ENCODE results near the gene UXS1.
"Not testable (repeated sequence)": the region's sequence is repeated elsewhere in the genome, so short reads cannot be mapped to it uniquely, and the experiment has no call there.

Gene UXS1

GRCh38 chr2:106159866-106160785 lies 34.0 kb downstream of the UXS1 start:
- no peak for FAIRE-seq

DNA sequence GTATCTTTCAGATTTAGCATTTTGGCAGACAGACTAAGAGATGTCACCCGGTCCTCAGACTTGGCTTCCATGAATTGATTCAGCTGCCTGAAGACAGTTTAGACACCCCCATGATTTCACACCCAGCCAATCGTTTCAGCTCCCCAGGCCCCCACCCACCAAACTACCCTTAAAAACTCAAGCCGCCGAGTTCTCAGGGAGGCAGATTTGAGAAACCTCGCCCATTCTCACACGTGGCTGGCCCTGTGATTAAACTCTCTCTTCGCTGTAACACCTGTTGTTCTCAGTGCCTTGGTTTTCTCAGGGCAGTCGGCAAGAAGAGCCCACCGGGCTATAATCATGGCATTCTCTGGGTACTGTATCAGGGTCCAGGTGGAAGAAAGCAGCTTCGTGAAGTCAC lies 35.2 kb downstream of the UXS1 start:
- FAIRE-seq, result no peak

DNA sequence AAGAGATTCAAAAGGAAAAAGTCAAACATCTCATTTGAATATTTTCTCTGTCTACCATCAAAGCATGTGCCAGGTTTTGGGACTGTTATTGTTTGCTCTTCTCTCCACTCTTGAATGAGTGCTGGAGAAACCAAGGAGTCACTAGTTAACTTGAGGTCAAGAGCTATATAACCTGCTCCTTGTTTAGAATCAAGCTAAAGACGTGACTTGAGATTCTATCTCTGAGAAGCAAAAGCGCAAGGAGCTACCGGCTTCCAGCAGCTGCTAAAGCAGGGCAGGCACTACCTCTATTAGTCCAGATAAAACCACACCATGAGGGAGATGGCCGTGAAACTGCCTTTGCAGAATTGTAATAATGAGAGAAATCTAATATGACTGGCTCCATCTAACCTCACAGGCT lies 36.0 kb downstream of the UXS1 start:
- FAIRE-seq, result no peak

DNA sequence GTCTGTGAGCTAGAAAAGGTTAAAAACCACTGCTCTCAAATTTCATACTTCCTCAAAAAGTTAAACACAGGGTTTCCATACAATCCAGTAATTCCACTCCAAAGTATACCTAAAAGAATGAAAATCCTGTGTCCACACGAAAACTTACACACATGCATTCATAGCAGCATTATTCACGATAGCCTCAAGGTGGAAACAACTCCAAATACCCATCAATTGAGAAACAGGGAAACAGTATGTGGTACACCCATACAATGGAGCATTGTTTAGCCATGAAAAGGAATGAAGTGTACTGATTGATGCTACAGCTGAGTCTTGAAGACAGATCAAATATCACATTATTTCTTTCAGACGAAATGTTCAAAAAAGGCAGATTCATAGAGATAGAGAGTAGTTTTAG lies 36.7 kb downstream of the UXS1 start:
- FAIRE-seq, result no peak

DNA sequence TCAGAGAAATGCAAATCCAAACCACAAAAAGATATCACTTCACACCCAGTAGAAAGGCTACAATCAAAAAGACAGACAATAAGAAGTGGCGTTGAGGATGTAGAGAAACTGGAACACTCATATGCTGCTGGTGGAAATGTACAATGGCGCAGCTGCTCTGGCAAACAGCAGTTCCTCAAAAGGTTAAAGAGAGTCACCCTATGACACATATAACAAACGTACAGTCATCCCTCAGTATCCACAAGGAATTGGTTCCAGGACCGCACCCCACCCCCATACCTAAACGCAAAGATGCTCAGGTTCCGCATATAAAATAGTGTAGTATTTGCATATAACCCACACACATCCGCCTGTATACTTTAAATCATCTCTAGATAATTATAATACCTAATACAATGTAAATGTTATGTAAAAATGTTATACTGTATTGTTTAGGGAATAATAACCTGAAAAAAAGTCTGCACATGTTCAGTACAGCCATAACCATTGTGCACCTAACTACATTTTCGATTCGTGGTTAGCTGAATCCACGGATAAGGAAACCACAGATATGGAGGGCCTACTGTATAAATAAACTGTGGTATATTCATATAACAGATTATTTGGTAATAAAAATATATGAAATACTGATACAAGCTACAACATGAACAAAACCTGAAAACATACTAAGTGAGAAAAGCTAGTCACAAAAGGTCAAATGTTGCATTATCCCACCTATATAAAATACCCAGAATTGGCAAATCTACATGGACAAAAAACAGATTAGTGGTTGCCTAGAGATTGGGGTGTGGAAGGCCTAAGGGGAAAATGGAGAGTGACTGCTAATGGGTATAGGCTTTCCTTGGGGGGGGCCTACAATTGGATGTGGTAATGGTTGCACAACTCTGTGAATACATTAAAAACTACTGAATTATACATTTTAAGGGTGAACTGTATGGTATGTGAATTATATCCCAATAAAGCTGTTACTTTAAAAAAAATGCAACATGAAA lies 37.5 kb downstream of the UXS1 start:
- no peak for FAIRE-seq

GRCh38 chr2:106153781-106154180 lies 40.3 kb downstream of the UXS1 start:
- FAIRE-seq, result no peak

DNA sequence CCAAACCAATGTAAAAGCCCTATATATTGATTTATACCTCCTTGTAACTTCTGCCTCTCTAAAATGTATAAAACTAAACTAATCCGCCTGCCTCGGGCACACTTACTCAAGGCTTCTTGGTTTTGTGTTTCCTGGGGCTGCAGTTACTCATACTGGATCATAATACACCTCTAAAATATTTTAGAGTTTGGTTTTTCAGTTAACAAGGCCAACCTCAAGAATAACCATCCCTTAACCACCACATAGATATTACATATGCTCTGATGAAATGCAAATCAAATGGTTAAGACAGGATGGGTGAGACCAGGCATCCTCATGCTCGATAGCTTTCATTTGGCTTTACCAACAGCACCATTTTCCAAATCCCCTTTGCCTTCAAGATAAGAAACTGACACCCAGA lies 46.4 kb downstream of the UXS1 start:
- no peak for FAIRE-seq

GRCh38 chr2:106147159-106147558 lies 46.9 kb downstream of the UXS1 start:
- no peak for FAIRE-seq

DNA sequence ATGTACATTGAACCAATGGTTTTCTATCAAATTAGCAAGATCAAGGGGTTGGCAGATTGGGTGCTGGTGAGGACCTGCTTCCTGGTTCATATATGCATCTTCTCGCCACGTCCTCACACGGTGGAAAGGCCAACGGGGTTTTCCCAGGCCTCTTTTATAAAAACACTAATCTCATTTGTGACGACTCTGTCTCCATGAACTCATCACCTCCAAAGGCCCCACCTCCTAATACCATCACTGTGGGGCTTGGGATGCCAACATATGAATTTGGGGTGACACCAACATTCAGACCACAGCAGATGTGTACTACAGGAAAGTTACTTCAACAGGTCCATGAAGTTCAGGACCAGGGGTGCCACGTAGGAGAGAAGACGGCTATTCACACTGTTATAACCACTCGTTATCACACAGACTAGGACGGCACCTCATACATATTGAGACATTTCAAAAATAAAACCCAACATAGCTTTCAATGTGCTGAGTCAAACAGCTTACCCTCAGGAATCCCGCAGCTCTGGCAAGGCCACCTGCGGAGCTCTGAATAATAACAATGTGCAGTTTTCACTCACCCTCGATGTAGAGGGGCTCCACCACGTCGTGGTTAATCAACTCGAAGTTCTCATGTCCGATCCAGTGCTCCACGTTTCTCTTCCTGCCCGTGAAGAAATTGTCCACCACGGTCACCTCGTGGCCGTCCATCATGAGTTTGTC lies 49.3 kb downstream of the UXS1 start:
- no peak for FAIRE-seq

GRCh38 chr2:106143495-106144215 lies 50.4 kb downstream of the UXS1 start:
- FAIRE-seq, result no peak

GRCh38 chr2:106142683-106143082 lies 51.4 kb downstream of the UXS1 start:
- FAIRE-seq, result no peak

DNA sequence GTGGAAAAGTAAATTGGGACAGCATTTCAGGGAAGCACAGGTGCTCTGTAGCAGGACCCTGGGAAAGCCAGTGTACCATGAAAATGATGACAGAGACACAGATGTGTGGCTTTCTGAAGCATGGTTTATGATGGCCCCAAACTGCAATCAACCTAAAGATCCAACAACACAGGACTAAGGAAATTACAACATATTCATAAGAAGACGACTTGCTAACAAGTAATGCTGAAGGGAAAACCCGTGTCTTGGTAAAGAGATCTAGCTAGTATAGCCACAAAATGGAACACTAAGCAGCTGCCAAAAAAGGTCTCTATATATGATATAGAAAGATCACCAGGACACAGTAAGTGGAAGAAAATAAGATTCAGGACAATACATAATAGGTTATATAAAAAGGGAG lies 53.2 kb downstream of the UXS1 start:
- FAIRE-seq, result no peak

- FAIRE-seq, result no peak
Measured at GRCh38 chr2:106140113-106140512, 54.0 kb downstream of the UXS1 start.

GRCh38 chr2:106139238-106139935 lies 54.7 kb downstream of the UXS1 start:
- no peak for FAIRE-seq

DNA sequence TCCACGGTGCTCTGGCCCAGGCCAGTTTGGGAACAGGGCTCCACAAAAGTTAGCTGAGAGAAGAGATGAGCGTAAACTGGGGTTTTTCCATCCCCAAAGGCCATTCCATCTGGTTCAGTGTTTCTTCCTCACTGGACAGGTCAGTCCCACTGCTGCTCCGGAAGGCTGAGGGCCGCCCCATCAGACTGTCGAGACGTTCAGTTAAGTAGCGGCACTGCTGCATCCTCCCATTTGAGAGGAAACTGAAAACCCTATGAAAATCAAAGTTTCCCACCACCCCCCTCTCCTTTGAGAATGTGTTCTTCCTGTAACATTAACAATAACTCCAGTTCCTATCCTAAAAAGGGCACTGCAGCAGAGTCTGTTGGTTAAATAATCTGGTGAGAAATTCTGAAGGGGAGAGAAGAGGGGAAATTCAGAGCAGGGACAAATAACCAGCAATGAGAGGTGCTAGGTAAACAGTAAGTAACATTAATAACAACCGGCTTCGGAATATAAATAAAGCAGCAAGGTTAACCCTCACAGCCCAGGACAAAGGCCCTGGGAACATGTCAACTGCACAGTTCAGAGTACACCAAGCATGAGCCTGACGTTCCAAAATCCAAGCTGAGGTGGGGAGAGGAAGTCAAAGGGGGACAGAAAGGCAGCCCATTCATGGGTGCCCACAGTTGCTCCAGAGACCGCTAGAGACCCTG lies 55.4 kb downstream of the UXS1 start:
- FAIRE-seq, result no peak

- FAIRE-seq, result no peak
Measured at GRCh38 chr2:106137731-106138521, 56.2 kb downstream of the UXS1 start.

DNA sequence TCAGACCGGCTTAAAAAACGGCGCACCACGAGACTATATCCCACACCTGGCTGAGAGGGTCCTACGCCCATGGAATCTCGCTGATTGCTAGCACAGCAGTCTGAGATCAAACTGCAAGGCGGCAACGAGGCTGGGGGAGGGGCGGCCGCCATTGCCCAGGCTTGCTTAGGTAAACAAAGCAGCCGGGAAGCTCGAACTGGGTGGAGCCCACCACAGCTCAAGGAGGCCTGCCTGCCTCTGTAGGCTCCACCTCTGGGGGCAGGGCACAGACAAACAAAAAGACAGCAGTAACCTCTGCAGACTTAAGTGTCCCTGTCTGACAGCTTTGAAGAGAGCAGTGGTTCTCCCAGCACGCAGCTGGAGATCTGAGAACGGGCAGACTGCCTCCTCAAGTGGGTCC lies 62.9 kb downstream of the UXS1 start:
- FAIRE-seq, result not testable (repeated sequence)

GRCh38 chr2:106130251-106130998 lies 63.7 kb downstream of the UXS1 start:
- FAIRE-seq, result no peak

DNA sequence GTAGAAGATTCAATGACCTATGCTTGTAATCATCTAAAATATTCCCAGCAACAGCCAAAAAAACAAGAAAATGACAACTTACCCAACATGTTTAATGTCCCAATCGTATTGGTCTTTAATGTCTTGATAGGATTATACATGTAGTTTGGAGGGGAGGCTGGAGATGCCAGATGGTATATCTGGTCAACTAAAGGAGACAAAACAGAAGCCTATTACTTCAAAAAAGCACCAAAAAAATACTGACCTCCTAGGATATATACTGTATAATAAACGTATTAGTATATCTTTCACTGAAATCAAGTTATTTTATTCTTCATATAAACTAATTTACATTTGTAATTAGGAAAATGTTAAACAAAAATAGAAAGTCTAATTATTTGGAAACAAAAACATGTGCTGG lies 64.5 kb downstream of the UXS1 start:
- FAIRE-seq, result no peak
